ENCODE measurements around the gene ZNF69. TPM values are rescaled to one million over a fixed set of nuclear protein-coding genes. Genes with fewer than 3 reads are reported as not detected.
"Not testable (repeated sequence)": the region's sequence is repeated elsewhere in the genome, so short reads cannot be mapped to it uniquely, and the experiment has no call there.

Gene ZNF69
- total RNA-seq, 6 experiments from 2014 or later: 3.1 to 8.8 (median 4.0) TPM

GRCh38 chr19:11927227-11927626 lies 39.6 kb downstream of the ZNF69 start:
- peaks cover 6% of the 10 kb centered on the region; the same call in 1 of the 2 replicates for H3K9me3 Mint-ChIP-seq

DNA sequence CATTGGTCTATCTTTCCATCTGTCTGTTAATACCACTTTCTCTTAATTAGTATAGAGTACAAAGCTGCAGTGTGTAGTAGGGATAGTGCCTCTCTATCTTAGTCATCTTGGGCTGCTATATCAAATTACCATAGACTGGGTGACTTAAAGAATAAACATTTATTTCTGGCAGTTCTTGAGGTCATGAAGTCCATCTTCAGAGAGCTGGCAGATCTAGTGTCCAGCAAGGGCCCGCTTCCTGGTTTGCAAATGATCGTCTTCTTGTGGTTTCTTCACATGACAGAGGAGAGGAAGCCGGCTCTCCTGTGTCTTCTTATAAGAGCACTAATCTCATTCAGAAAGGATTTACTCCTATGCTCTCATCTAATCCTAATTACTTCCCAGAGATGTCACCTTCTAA lies 43.5 kb downstream of the ZNF69 start:
- Mint-ChIP-seq H3K27me3 (ENCODE audit: insufficient read depth) (no peaks in the 10 kb centered on the region), H3K4me1 (ENCODE audit: low read depth) (peaks cover 15% of the 10 kb centered on the region), H3K4me3 (no peak overlapping the region), H3K9me3 (peaks cover 22% of the 10 kb centered on the region), H3K36me3 (ENCODE audit: low read depth) (peaks cover 35% of the 10 kb centered on the region), H3K27ac (no peak overlapping the region)
- TF ChIP-seq, protein P1, sequence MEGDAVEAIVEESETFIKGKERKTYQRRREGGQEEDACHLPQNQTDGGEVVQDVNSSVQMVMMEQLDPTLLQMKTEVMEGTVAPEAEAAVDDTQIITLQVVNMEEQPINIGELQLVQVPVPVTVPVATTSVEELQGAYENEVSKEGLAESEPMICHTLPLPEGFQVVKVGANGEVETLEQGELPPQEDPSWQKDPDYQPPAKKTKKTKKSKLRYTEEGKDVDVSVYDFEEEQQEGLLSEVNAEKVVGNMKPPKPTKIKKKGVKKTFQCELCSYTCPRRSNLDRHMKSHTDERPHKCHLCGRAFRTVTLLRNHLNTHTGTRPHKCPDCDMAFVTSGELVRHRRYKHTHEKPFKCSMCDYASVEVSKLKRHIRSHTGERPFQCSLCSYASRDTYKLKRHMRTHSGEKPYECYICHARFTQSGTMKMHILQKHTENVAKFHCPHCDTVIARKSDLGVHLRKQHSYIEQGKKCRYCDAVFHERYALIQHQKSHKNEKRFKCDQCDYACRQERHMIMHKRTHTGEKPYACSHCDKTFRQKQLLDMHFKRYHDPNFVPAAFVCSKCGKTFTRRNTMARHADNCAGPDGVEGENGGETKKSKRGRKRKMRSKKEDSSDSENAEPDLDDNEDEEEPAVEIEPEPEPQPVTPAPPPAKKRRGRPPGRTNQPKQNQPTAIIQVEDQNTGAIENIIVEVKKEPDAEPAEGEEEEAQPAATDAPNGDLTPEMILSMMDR (IDR thresholded peaks at IDR 0.05): no peak
- DNase-seq: no peak

More at GRCh38 chr19:11927227-11927626, 39.6 kb downstream of the ZNF69 start:
- H3K4me1 Mint-ChIP-seq (ENCODE audit: low read depth): peaks cover 41% of the 10 kb centered on the region
- no peak for DNase-seq
- H3K4me3 Mint-ChIP-seq: no peak overlapping the region
- H3K27ac Mint-ChIP-seq: no peak overlapping the region
- H3K36me3 Mint-ChIP-seq (ENCODE audit: low read depth): peaks cover 21% of the 10 kb centered on the region
- TF ChIP-seq, protein P1 (IDR thresholded peaks at IDR 0.05): no peak
- peaks cover 2% of the 10 kb centered on the region for H3K27me3 Mint-ChIP-seq (ENCODE audit: insufficient read depth)

GRCh38 chr19:11931513-11931912 lies 43.9 kb downstream of the ZNF69 start:
- no peak for DNase-seq
- peaks cover 40% of the 10 kb centered on the region for H3K36me3 Mint-ChIP-seq (ENCODE audit: low read depth)
- H3K4me3 Mint-ChIP-seq: no peak overlapping the region
- TF ChIP-seq, protein P1 (IDR thresholded peaks at IDR 0.05): no peak
- H3K9me3 Mint-ChIP-seq: peaks cover 26% of the 10 kb centered on the region
- H3K4me1 Mint-ChIP-seq (ENCODE audit: low read depth): peaks cover 11% of the 10 kb centered on the region
- H3K27me3 Mint-ChIP-seq (ENCODE audit: insufficient read depth): no peaks in the 10 kb centered on the region
- no peak overlapping the region for H3K27ac Mint-ChIP-seq

DNA sequence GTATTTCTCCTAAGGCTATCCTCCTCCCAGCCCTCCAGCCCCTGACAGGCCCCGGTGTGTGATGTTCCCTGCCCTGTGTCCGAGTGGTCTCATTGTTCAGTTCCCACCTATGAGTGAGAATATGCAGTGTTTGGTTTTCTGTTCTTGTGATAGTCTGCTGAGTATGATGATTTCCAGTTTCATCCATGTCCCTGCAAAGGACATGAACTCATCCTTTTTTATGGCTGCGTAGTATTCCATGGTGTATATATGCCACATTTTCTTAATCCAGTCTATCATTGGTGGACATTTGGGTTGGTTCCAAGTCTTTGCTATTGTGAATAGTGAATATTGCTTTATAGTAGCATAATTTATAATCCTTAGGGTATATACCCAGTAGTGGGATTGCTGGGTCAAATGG lies 48.2 kb downstream of the ZNF69 start:
- peaks cover 58% of the 10 kb centered on the region for H3K36me3 Mint-ChIP-seq (ENCODE audit: low read depth)
- H3K4me3 Mint-ChIP-seq; H3K27me3 Mint-ChIP-seq (ENCODE audit: insufficient read depth); H3K27ac Mint-ChIP-seq; H3K4me1 Mint-ChIP-seq (ENCODE audit: low read depth); DNase-seq: not testable (repeated sequence)
- H3K9me3 Mint-ChIP-seq: peaks cover 62% of the 10 kb centered on the region

- H3K27ac Mint-ChIP-seq; DNase-seq; H3K27me3 Mint-ChIP-seq (ENCODE audit: insufficient read depth); H3K4me1 Mint-ChIP-seq (ENCODE audit: low read depth); H3K4me3 Mint-ChIP-seq: not testable (repeated sequence)
- H3K9me3 Mint-ChIP-seq: peaks cover 78% of the 10 kb centered on the region
- H3K36me3 Mint-ChIP-seq (ENCODE audit: low read depth): peaks cover 76% of the 10 kb centered on the region
These were observed 50.8 kb downstream of the ZNF69 start for GRCh38 chr19:11938383-11938782.

DNA sequence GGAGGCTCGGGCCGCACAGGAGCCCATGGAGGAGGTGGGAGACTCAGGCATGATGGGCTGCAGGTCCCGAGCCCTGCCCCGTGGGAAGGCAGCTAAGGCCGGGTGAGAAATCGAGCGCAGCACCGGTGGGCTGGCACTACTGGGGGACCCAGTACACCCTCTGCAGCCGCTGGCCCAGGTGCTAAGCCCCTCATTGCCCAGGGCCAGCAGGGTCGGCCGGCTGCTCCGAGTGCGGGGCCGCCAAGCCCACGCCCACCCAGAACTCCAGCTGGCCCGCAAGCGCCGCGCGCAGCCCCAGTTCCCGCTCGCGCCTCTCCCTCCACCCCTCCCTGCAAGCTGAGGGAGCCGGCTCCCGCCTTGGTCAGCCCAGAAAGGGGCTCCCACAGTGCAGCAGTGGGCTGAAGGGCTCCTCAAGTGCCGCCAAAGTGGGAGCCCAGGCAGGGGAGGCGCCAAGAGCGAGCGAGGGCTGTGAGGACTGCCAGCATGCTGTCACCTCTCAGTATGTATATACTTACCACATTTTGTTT lies 53.8 kb downstream of the ZNF69 start:
- Mint-ChIP-seq H3K36me3 (ENCODE audit: low read depth) (peaks cover 88% of the 10 kb centered on the region), H3K9me3 (peaks cover 89% of the 10 kb centered on the region)
- H3K4me1 Mint-ChIP-seq (ENCODE audit: low read depth); H3K4me3 Mint-ChIP-seq; H3K27me3 Mint-ChIP-seq (ENCODE audit: insufficient read depth); H3K27ac Mint-ChIP-seq; DNase-seq: not testable (repeated sequence)

- TF ChIP-seq, protein P1 (IDR thresholded peaks at IDR 0.05): no peak
- no peaks in the 10 kb centered on the region for H3K4me1 Mint-ChIP-seq (ENCODE audit: low read depth)
- no peak overlapping the region for H3K27ac Mint-ChIP-seq
- H3K4me3 Mint-ChIP-seq: no peak overlapping the region
- H3K9me3 Mint-ChIP-seq: peaks cover 89% of the 10 kb centered on the region
- DNase-seq: no peak
- H3K36me3 Mint-ChIP-seq (ENCODE audit: low read depth): peaks cover 88% of the 10 kb centered on the region
- no peaks in the 10 kb centered on the region; the same call in 1 of the 2 replicates for H3K27me3 Mint-ChIP-seq (ENCODE audit: insufficient read depth)
These were observed 54.6 kb downstream of the ZNF69 start for GRCh38 chr19:11942008-11942842.
